Lower leg skin (tissue), 4 donors: ENCODE data around the gene PDPN. TPM values are rescaled to one million over a fixed set of nuclear protein-coding genes. Genes with fewer than 3 reads are reported as not detected.

Experiments used
- DNase-seq, 2 donors: peaks; one replicate each; pipeline ENCODE4 v3.0.0-alpha.2; 2019; ENCODE audit warnings: low spot score in 2 of 2
- H3K4me3 ChIP-seq: fragments of 200-600 bp; sonication (generic); 2 replicates; pipeline ENCODE4 v1.5.1; 2017; ENCODE audit warnings: mild to moderate bottlenecking, low read depth; ENCODE audit not compliant: poor library complexity, severe bottlenecking
- CTCF ChIP-seq, 3 donors: fragments of 450-650 bp; IDR thresholded peaks; one replicate each; pipeline ENCODE4 v1.5.1; 2016; ENCODE audit warnings: antibody characterized with exemption in 3 of 3, mild to moderate bottlenecking in 3 of 3, moderate library complexity in 2 of 3
- POLR2A ChIP-seq, 2 donors: fragments of 450-650 bp; IDR thresholded peaks; one replicate each; pipeline ENCODE4 v1.6.1; 2016 to 2017; ENCODE audit warnings: antibody characterized with exemption in 2 of 2, mild to moderate bottlenecking in 1 of 2, moderate library complexity in 1 of 2
- whole genome bisulfite sequencing, 2 donors: methylation state at CpG; one replicate each; pipeline ENCODE4 v1.1.5; 2018; 5-methylcytosine and 5-hydroxymethylcytosine counted together
- intact Hi-C: fragments of 100-400 bp; cut with DNase I; formaldehyde crosslinking; loops from one replicate; pipeline ENCODE4 v1.15.0; 2023; ENCODE audit warnings: low total_unique reads
- total RNA-seq, 4 donors: library from RNA; depleted of rRNA; stranded (reverse); fragments of >200 nt; gene quantifications; one replicate each; pipeline ENCODE4 v1.1.0, GENCODE V29; 2016

The PDPN gene
- total RNA-seq, 4 donors from 2014 or later: 16.0 to 40.7 (median 32.7) TPM

GRCh38 chr1:13661539-13661938 is 77.9 kb downstream of the PDPN start:
- H3K4me3 ChIP-seq: no peak overlapping the region
- intact Hi-C loops: loop anchor here (10.0 kb wide), 1 partner anchor 163 kb away; no protein-coding TSS in a partner anchor
- DNase-seq: peak in 1 of 2 donors; percentile 60
- TF ChIP-seq CTCF (IDR thresholded peaks at IDR 0.05) (no peak), POLR2A (IDR thresholded peaks at IDR 0.05) (no peak)
- WGBS, 2 donors: 43 to 47% methylated on average over 5 of the region's 5 CpGs

- peak in 1 of 2 donors; percentile 75 for DNase-seq
- intact Hi-C loops: loop anchor here (10.0 kb wide), 1 partner anchor 162 kb away; no protein-coding TSS in a partner anchor
- TF ChIP-seq POLR2A (IDR thresholded peaks at IDR 0.05) (no peak), CTCF (IDR thresholded peaks at IDR 0.05) (no peak)
- no peak overlapping the region for H3K4me3 ChIP-seq
- 32 to 36% methylated on average over 4 of the region's 4 CpGs for WGBS, 2 donors
Measured at GRCh38 chr1:13662493-13662892, 78.9 kb downstream of the PDPN start.

GRCh38 chr1:13663969-13664368 is 80.3 kb downstream of the PDPN start:
- H3K4me3 ChIP-seq: no peak overlapping the region
- WGBS, 2 donors: 40 to 50% methylated on average over 4 of the region's 4 CpGs
- intact Hi-C loops: loop anchor here (10.0 kb wide), 1 partner anchor 161 kb away; no protein-coding TSS in a partner anchor
- no peak for DNase-seq
- no peak for TF ChIP-seq CTCF (IDR thresholded peaks at IDR 0.05)
- TF ChIP-seq POLR2A (IDR thresholded peaks at IDR 0.05): no peak

GRCh38 chr1:13664451-13664850 is 80.8 kb downstream of the PDPN start:
- peak in 1 of 2 donors; percentile 75 for DNase-seq
- intact Hi-C loops: loop anchor here (10.0 kb wide), 1 partner anchor 160 kb away; no protein-coding TSS in a partner anchor
- TF ChIP-seq CTCF (IDR thresholded peaks at IDR 0.05) (no peak), POLR2A (IDR thresholded peaks at IDR 0.05) (no peak)
- no peak overlapping the region for H3K4me3 ChIP-seq
- 46 to 52% methylated on average over 1 of the region's 1 CpG for whole genome bisulfite sequencing, 2 donors

- WGBS, 2 donors: 74 to 80% methylated on average over 5 of the region's 5 CpGs
- intact Hi-C loops: loop anchor here (10.0 kb wide), 1 partner anchor 158 kb away; no protein-coding TSS in a partner anchor
- TF ChIP-seq CTCF (IDR thresholded peaks at IDR 0.05): no peak
- TF ChIP-seq POLR2A (IDR thresholded peaks at IDR 0.05): no peak
- DNase-seq: no peak
- H3K4me3 ChIP-seq: no peak overlapping the region
Measured at GRCh38 chr1:13666317-13666716, 82.7 kb downstream of the PDPN start.

Other genes starting within 250 kb of the PDPN start
- not detected for gene PRAMEF14, start 236.7 kb upstream of the PDPN start, total RNA-seq
- gene PRAMEF19, start 211.9 kb upstream of the PDPN start, total RNA-seq: not detected
- not detected for gene PRAMEF17, start 194.2 kb upstream of the PDPN start, total RNA-seq
- gene PRAMEF20, start 173.4 kb upstream of the PDPN start, total RNA-seq: not detected
- 1 to 10 TPM; 1.2 to 3.0 (median 2.3) TPM for gene LRRC38, start 69.8 kb upstream of the PDPN start, total RNA-seq
- gene PRDM2, start 116.4 kb downstream of the PDPN start, total RNA-seq: 10 to 100 TPM; 34.7 to 69.9 (median 41.8) TPM